DOHH2 (cell line): ENCODE results near the gene PXN.
A peak's percentile ranks its signal among the peaks of the same experiment; 100 is the strongest.

Source experiments
- CTCF ChIP-seq: fragments of 200-600 bp; sonication (generic); IDR thresholded peaks from one replicate; pipeline ENCODE4 v1.5.1; 2014; ENCODE audit warnings: antibody characterized with exemption, mild to moderate bottlenecking, low read depth, low read length; ENCODE audit not compliant: poor library complexity, severe bottlenecking
- EZH2phosphoT487 ChIP-seq: fragments of 200-600 bp; sonication (generic); IDR thresholded peaks from 2 replicates; pipeline ENCODE4 v1.6.1; 2017; ENCODE audit warnings: borderline replicate concordance, mild to moderate bottlenecking, antibody characterized with exemption, low read length, moderate library complexity, mixed read lengths

DNA sequence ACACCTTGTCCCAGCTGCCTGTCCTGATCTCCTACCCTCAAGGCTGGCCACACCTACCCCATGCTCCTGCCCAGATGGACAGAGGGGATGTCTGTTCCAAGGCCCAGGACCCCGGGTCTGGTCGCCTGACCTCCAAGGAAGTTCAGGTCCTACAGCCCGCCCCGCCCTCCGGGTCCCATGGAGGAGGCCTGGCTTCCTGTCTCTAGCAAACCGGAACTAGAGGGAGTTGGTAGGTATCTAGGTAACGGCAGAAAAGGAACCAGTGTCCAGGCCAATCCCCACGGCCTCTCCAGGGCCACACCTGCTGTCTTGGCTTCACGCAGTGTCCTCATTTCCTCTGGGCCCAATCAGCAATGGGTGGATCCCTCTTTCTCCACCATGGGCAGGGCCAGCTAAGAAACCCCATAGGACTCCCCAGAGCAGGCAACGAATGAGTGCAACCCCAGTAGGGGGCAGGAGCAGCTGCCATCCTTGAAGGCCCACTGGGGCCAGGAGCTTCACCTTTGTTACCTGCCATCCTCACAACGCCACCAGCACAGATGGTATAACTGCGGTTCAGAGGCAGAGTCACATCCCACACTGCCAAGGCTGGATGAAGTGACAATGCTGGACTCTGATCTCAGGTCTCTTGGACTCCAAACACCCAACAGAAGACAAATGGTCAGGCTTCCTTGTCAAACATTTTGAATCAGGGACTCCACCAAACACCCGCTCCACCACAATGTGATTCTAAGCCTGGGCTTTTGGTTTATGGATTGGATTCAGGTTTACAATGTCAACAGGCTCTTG is 39.5 kb downstream of the PXN start:
- peak; percentile 52 for TF ChIP-seq CTCF
- no peak for TF ChIP-seq EZH2phosphoT487
